C4-2B (cell line): ENCODE results near the gene PSTPIP1.

Experiments used
- H3K27ac ChIP-seq: fragments of 450-650 bp; 2 replicates; pipeline ENCODE4 v1.5.1; 2017
- CTCF ChIP-seq: fragments of 450-650 bp; conservative IDR thresholded peaks from 2 replicates; pipeline ENCODE4 v1.5.1; 2017; ENCODE audit warnings: mild to moderate bottlenecking
- ZFX ChIP-seq: fragments of 450-650 bp; IDR thresholded peaks from 2 replicates; pipeline ENCODE4 v1.6.1; 2017

The PSTPIP1 gene

GRCh38 chr15:76978522-76979330, 16.2 kb upstream of the PSTPIP1 start:
- no peak overlapping the region for H3K27ac ChIP-seq
- TF ChIP-seq ZFX (no peak), CTCF (no peak)

- TF ChIP-seq CTCF (no peak), ZFX (no peak)
- no peak overlapping the region for H3K27ac ChIP-seq
These were observed 15.5 kb upstream of the PSTPIP1 start for GRCh38 chr15:76979331-76979925.

GRCh38 chr15:76979996-76980520, 14.9 kb upstream of the PSTPIP1 start:
- no peak overlapping the region for H3K27ac ChIP-seq
- TF ChIP-seq CTCF (no peak), ZFX (no peak)

GRCh38 chr15:76982356-76982755, 12.6 kb upstream of the PSTPIP1 start:
- H3K27ac ChIP-seq: no peak overlapping the region
- TF ChIP-seq ZFX (no peak), CTCF (no peak)

- no peak overlapping the region for H3K27ac ChIP-seq
- TF ChIP-seq ZFX (no peak), CTCF (no peak)
These were observed 12.2 kb upstream of the PSTPIP1 start for GRCh38 chr15:76982756-76983155.

GRCh38 chr15:76983590-76984375, 11.1 kb upstream of the PSTPIP1 start:
- no peak overlapping the region for H3K27ac ChIP-seq
- TF ChIP-seq CTCF: no peak
- no peak for TF ChIP-seq ZFX
